ENCODE results near the gene PCDHA8.
"Not testable (repeated sequence)": the region's sequence is repeated elsewhere in the genome, so short reads cannot be mapped to it uniquely, and the experiment has no call there.

The PCDHA8 gene

DNA sequence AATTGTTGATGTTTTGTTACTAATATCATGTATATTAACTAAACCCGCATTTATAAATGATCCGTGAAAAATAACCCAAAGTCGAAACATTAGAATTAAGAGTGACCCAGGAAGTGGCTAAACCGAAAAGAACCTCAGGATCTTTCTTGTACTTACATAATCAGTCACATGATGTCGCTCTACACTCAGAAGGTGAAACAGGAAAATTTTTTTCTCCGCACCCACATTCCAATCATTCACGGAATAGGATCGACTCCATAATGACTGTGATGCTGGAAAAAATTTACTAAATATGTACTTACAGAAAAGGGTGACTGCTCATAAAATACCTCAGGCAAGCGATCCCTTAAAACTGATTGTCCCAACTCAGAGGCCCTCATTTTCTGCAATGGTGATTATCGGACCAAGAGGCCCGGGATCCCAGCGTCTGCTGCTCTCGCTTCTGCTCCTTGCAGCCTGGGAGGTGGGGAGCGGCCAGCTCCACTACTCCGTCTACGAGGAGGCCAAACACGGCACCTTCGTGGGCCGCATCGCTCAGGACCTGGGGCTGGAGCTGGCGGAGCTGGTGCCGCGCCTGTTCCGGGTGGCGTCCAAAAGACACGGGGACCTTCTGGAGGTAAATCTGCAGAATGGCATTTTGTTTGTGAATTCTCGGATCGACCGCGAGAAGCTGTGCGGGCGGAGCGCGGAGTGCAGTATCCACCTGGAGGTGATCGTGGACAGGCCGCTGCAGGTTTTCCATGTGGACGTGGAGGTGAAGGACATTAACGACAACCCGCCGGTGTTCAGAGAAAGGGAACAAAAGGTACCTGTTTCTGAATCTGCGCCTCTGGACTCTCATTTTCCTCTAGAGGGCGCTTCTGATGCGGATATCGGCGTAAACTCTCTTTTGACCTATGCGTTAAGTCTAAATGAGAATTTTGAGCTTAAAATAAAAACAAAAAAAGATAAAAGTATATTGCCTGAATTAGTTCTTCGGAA is 34.4 kb downstream of the PCDHA8 start, which contains the start of gene PCDHA12:
Gene PCDHA12 (plus strand): TSS at position 224 of the 981 bp plus-strand sequence. CDS start 165 bp downstream, at position 389.
- DNase-seq (ENCODE audit: low read depth in 2 of 2) = no peak

DNA sequence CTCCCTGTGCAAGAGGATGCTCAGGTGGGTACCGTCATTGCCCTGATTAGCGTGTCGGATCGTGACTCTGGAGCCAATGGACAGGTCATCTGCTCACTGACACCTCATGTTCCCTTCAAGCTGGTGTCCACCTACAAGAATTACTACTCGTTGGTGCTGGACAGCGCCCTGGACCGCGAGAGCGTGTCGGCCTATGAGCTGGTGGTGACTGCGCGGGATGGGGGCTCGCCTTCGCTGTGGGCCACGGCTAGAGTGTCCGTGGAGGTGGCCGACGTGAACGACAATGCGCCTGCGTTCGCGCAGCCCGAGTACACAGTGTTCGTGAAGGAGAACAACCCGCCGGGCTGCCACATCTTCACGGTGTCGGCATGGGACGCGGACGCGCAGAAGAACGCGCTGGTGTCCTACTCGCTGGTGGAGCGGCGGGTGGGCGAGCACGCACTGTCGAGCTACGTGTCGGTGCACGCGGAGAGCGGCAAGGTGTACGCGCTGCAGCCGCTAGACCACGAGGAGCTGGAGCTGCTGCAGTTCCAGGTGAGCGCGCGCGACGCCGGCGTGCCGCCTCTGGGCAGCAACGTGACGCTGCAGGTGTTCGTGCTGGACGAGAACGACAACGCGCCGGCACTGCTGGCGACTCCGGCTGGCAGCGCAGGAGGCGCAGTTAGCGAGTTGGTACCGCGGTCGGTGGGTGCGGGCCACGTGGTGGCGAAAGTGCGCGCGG is 35.7 kb downstream of the PCDHA8 start:
- not testable (repeated sequence) for DNase-seq (ENCODE audit: low read depth in 2 of 2)

DNA sequence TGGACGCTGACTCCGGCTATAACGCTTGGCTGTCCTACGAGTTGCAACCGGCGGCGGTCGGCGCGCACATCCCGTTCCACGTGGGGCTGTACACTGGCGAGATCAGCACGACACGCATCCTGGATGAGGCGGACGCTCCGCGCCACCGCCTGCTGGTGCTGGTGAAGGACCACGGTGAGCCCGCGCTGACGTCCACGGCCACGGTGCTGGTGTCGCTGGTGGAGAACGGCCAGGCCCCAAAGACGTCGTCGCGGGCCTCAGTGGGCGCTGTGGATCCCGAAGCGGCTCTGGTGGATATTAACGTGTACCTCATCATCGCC is 36.2 kb downstream of the PCDHA8 start:
- DNase-seq (ENCODE audit: low read depth in 2 of 2) = no peak

GRCh38 chr5:140881889-140882590 is 41.1 kb downstream of the PCDHA8 start, which contains the start of gene PCDHA13:
Gene PCDHA13 (plus strand): TSS chr5:140882124. CDS start chr5:140882269, 145 bp downstream.
- no peak for DNase-seq (ENCODE audit: low read depth in 2 of 2)

GRCh38 chr5:140882591-140882899 is 41.6 kb downstream of the PCDHA8 start:
- DNase-seq (ENCODE audit: low read depth in 2 of 2) = no peak

DNA sequence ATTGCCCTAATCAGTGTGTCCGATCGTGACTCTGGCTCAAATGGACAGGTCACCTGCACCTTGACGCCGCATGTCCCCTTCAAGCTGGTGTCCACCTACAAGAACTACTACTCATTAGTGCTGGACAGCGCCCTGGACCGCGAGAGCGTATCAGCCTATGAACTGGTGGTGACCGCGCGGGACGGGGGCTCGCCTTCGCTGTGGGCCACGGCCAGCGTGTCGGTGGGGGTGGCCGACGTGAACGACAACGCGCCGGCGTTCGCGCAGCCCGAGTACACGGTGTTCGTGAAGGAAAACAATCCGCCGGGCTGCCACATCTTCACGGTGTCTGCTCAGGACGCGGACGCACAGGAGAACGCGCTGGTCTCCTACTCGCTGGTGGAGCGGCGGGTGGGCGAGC is 42.4 kb downstream of the PCDHA8 start:
- no peak for DNase-seq (ENCODE audit: low read depth in 2 of 2)

DNA sequence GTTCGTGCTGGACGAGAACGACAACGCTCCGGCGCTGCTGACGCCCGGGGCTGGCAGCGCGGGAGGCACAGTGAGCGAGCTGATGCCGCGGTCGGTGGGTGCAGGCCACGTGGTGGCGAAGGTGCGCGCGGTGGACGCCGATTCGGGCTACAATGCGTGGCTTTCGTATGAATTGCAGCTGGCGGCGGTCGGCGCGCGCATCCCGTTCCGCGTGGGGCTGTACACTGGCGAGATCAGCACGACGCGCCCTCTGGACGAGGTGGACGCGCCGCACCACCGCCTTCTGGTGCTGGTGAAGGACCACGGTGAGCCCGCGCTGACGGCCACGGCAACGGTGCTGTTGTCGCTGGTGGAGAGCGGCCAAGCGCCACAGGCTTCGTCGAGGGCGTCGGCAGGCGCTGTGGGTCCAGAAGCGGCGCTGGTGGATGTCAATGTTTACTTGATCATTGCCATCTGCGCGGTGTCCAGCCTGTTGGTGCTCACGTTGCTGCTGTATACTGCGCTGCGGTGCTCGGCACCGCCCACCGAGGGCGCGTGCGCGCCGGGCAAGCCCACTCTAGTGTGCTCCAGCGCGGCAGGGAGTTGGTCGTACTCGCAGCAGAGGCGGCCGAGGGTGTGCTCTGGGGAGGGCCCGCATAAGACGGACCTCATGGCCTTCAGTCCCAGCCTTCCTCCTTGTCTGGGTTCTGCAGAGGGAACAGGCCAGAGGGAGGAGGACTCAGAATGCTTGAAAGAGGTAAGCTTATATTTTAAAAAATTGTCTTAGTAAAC is 43.1 kb downstream of the PCDHA8 start:
- no peak for DNase-seq (ENCODE audit: low read depth in 2 of 2)

Measured in fibroblast of skin of left biceps (primary cell).